K562 (cell line): Measurements from ENCODE around the gene NBDY. TPM values are rescaled to one million over a fixed set of nuclear protein-coding genes. Genes with fewer than 3 reads are reported as not detected.

ENCODE experiments used
- ATAC-seq: fragments of 200-7000 bp; cut with Tn5 transposase; 3 replicates; pipeline ENCODE4 v1.9.1; 2020; ENCODE audit warnings: moderate library complexity
- BruUV-seq: library from RNA; stranded (reverse); fragments of 400-500 nt; replicated peaks from 2 replicates; lab custom pipeline; 2021; lab: Mats Ljungman, UMichigan
- CTCF ChIA-PET: fragments of 300-600 bp; formaldehyde crosslinking; extraction: SDS; loops from one replicate; lab custom pipeline; 2021; ENCODE audit warnings: low intra/inter-chr PET ratio; lab: Yijun Ruan, JAX
- POLR2A ChIA-PET: fragments of 300-600, 350-650 bp; sonication (Branson Sonifier 250); formaldehyde crosslinking; extraction: SDS; loops from one replicate; lab custom pipeline; 2021; ENCODE audit warnings: antibody characterized with exemption, inconsistent platforms; lab: Yijun Ruan, JAX
- DNase-seq, 4 experiments: peaks; one replicate each; pipeline versions ENCODE4 v3.0.0 to v3.0.0-alpha.2; 2011 to 2018; ENCODE audit warnings: low spot score in 3 of 4, mixed read lengths in 3 of 4; ENCODE audit errors: extremely low read depth in 1 of 4
- FAIRE-seq: peaks from 2 replicates; lab custom pipeline; 2011; peaks lifted over from hg19 to GRCh38; lab: Jason Lieb, UNC
- H2AFZ ChIP-seq: 2 replicates; pipeline ENCODE4 v1.6.0; 2011; ENCODE audit warnings: low read depth, low read length, control low read depth, inconsistent platforms
- H3K27ac ChIP-seq: fragments of 200-600 bp; 3 replicates; pipeline ENCODE4 v1.8.0; 2011; ENCODE audit warnings: low read depth, mild to moderate bottlenecking, control low read depth, inconsistent platforms, low read length, moderate library complexity, mixed read lengths; ENCODE audit errors: extremely low read depth
- H3K27me3 ChIP-seq, 2 experiments: fragments of 300-600 bp in 1 of 2; 2 replicates in 1 of 2; 3 replicates in 1 of 2; pipeline versions ENCODE4 v1.6.0 to v1.8.0; 2011; ENCODE audit warnings: inconsistent platforms in 2 of 2, low read length in 2 of 2, mild to moderate bottlenecking in 1 of 2, mixed read lengths in 1 of 2, moderate library complexity in 1 of 2; ENCODE audit not compliant: control insufficient read depth in 2 of 2, insufficient read depth in 2 of 2
- H3K36me3 ChIP-seq: fragments of 300-600 bp; 3 replicates; pipeline ENCODE4 v1.8.0; 2011; ENCODE audit warnings: mild to moderate bottlenecking, low read length, inconsistent platforms; ENCODE audit not compliant: control insufficient read depth, insufficient read depth
- H3K4me1 ChIP-seq, 2 experiments: fragments of 200-600 bp in 1 of 2; replicated peaks in 1 of 2; 2 replicates in 1 of 2; 3 replicates in 1 of 2; pipeline versions ENCODE4 v1.5.1 to v1.8.0; 2011; ENCODE audit warnings: inconsistent platforms in 2 of 2, low read length in 2 of 2, mild to moderate bottlenecking in 1 of 2, mixed read lengths in 1 of 2, moderate library complexity in 1 of 2; ENCODE audit not compliant: control insufficient read depth in 2 of 2, insufficient read depth in 2 of 2
- H3K4me2 ChIP-seq: 2 replicates; pipeline ENCODE4 v1.6.1; 2011; ENCODE audit warnings: low read length, control low read depth, inconsistent platforms, mixed read lengths; ENCODE audit not compliant: insufficient read depth
- H3K4me3 ChIP-seq: fragments of 200-600 bp; sonication (generic), shearing (Covaris generic); 2 replicates; pipeline ENCODE4 v1.5.1; 2016; ENCODE audit warnings: control low read depth, inconsistent platforms
- H3K79me2 ChIP-seq: fragments of 200-600 bp; 3 replicates; pipeline ENCODE4 v1.8.0; 2011; ENCODE audit warnings: low read length, inconsistent platforms; ENCODE audit not compliant: control insufficient read depth, insufficient read depth
- H3K9ac ChIP-seq, 2 experiments: 2 replicates each; pipeline versions ENCODE4 v1.6.0 to v1.6.1; 2011; ENCODE audit warnings: low read depth in 2 of 2, low read length in 2 of 2, control low read depth in 1 of 2, inconsistent platforms in 1 of 2, mild to moderate bottlenecking in 1 of 2, mixed read lengths in 1 of 2; ENCODE audit not compliant: insufficient read depth in 1 of 2
- H3K9me1 ChIP-seq: one replicate; pipeline ENCODE4 v1.6.0; 2011; ENCODE audit warnings: inconsistent platforms, mild to moderate bottlenecking, low read length, moderate library complexity; ENCODE audit not compliant: control insufficient read depth, insufficient read depth
- H3K9me3 ChIP-seq: replicated peaks from 2 replicates; pipeline ENCODE4 v1.5.1; 2011; ENCODE audit warnings: low read depth, low read length, inconsistent platforms; ENCODE audit not compliant: control insufficient read depth, insufficient read depth
- H4K20me1 ChIP-seq: replicated peaks from 2 replicates; pipeline ENCODE4 v1.6.1; 2011; ENCODE audit warnings: low read length, inconsistent platforms, mixed read lengths; ENCODE audit not compliant: control insufficient read depth, insufficient read depth
- BCOR ChIP-seq: fragments of 450-650 bp; IDR thresholded peaks from 2 replicates; pipeline ENCODE4 v1.6.1; 2016
- BRF1 ChIP-seq: IDR thresholded peaks from 3 replicates; pipeline ENCODE4 v1.6.1; 2011; ENCODE audit warnings: borderline replicate concordance, mild to moderate bottlenecking; ENCODE audit not compliant: insufficient read length; ENCODE audit errors: extremely low read depth
- CBFA2T2 ChIP-seq: fragments of 450-650 bp; conservative IDR thresholded peaks from 2 replicates; pipeline ENCODE4 v1.6.1; 2017; ENCODE audit warnings: mild to moderate bottlenecking
- ELK1 ChIP-seq: sonication (generic); formaldehyde crosslinking; IDR thresholded peaks from 2 replicates; pipeline ENCODE4 v1.8.1; 2022; ENCODE audit warnings: missing genetic modification reagents
- FOXK1 ChIP-seq: sonication (generic); formaldehyde crosslinking; IDR thresholded peaks from 2 replicates; pipeline ENCODE4 v1.8.0; 2022; ENCODE audit warnings: missing genetic modification reagents, mild to moderate bottlenecking, borderline replicate concordance
- GABPA ChIP-seq: fragments of 200-800 bp; sonication (Bioruptor generic); conservative IDR thresholded peaks from 2 replicates; pipeline ENCODE4 v1.6.1; 2016; ENCODE audit warnings: low read depth, missing genetic modification characterization, missing compliant biosample characterization
- HNRNPUL1 ChIP-seq: fragments of 200-400 bp; formaldehyde crosslinking; IDR thresholded peaks from 2 replicates; pipeline ENCODE4 v1.6.1; 2017; ENCODE audit warnings: low read length
- KDM5B ChIP-seq: fragments of 200-600 bp; sonication (generic); IDR thresholded peaks from 2 replicates; pipeline ENCODE4 v1.6.1; 2012; ENCODE audit warnings: low read depth, mild to moderate bottlenecking, moderate library complexity, low read length, control low read depth, inconsistent platforms; ENCODE audit not compliant: insufficient replicate concordance
- NEUROD1 ChIP-seq: fragments of 150-350 bp; IDR thresholded peaks from 2 replicates; pipeline ENCODE4 v1.6.1; 2014; ENCODE audit warnings: borderline replicate concordance, low read length, low read depth; ENCODE audit not compliant: partially characterized antibody
- NR4A1 ChIP-seq, 2 experiments: fragments of 250-450 bp in 1 of 2; fragments of 450-650 bp in 1 of 2; sonication (Bioruptor Pico) in 1 of 2; IDR thresholded peaks; 2 replicates each; pipeline versions ENCODE4 v1.4.0 to v1.6.1; 2016 to 2020; ENCODE audit warnings: mild to moderate bottlenecking in 2 of 2, missing compliant biosample characterization in 1 of 2, missing genetic modification characterization in 1 of 2, moderate library complexity in 1 of 2
- POLR2AphosphoS5 ChIP-seq: IDR thresholded peaks from 2 replicates; pipeline ENCODE4 v1.6.1; 2011; ENCODE audit warnings: mild to moderate bottlenecking, low read depth, low read length, moderate library complexity; ENCODE audit not compliant: control insufficient read depth, insufficient read depth
- RBM17 ChIP-seq: fragments of 200-400 bp; formaldehyde crosslinking; IDR thresholded peaks from 2 replicates; pipeline ENCODE4 v1.6.1; 2017; ENCODE audit warnings: low read depth, mild to moderate bottlenecking, low read length, borderline replicate concordance
- RFX7 ChIP-seq: fragments of 250-450 bp; sonication (Bioruptor Pico); IDR thresholded peaks from 2 replicates; pipeline ENCODE4 v1.5.1; 2021; ENCODE audit warnings: mild to moderate bottlenecking
- THAP12 ChIP-seq: fragments of 250-450 bp; sonication (Bioruptor Pico); IDR thresholded peaks from 2 replicates; pipeline ENCODE4 v1.9.0; 2021; ENCODE audit warnings: mild to moderate bottlenecking, inconsistent platforms
- TRIM28 ChIP-seq: fragments of 450-650 bp; IDR thresholded peaks from 2 replicates; pipeline ENCODE4 v1.6.1; 2017
- XRCC5 ChIP-seq: fragments of 200-400 bp; formaldehyde crosslinking; IDR thresholded peaks from 2 replicates; pipeline ENCODE4 v1.6.1; 2017; ENCODE audit warnings: low read depth, mild to moderate bottlenecking, low read length
- ZBTB34 ChIP-seq: fragments of 250-450 bp; sonication (Bioruptor Pico); IDR thresholded peaks from 2 replicates; pipeline ENCODE4 v1.8.0; 2021; ENCODE audit warnings: mild to moderate bottlenecking, moderate library complexity
- ZFP36 ChIP-seq: fragments of 150-350 bp; IDR thresholded peaks from 2 replicates; pipeline ENCODE4 v1.6.1; 2018; ENCODE audit warnings: low read length, low read depth; ENCODE audit not compliant: partially characterized antibody
- ZNF354B ChIP-seq: fragments of 250-450 bp; sonication (Bioruptor Pico); IDR thresholded peaks from 2 replicates; pipeline ENCODE4 v1.4.0; 2020
- WGBS: fragments of 100-300 bp; shearing (Covaris generic); methylation state at CpG from one replicate; pipeline ENCODE4 v1.1.6; 2016; ENCODE audit warnings: low coverage, mixed read lengths; ENCODE audit not compliant: insufficient coverage; ENCODE audit errors: missing lambda C conversion rate; 5-methylcytosine and 5-hydroxymethylcytosine counted together
- in situ Hi-C: fragments of 300-500 bp; cut with MboI; formaldehyde crosslinking; loops from 4 replicates; pipeline ENCODE4 v1.15.0; 2018; ENCODE audit warnings: inconsistent platforms, mixed read lengths
- intact Hi-C: fragments of 100-400 bp; cut with micrococcal nuclease; formaldehyde crosslinking; loops from 2 replicates; pipeline ENCODE4 v1.14.2; 2022
- polyA plus RNA-seq, 8 experiments: library from polyadenylated mRNA; depleted of rRNA in 4 of 8; stranded (reverse) in 5 of 8; unstranded in 3 of 8; fragments of >200 nt; fragmentation: Nextera tagmentation in 2 of 8; fragmentation: Illumina TruSeq in 1 of 8; extraction: Ambion mirVana in 2 of 8; extraction: Trizol in 1 of 8; gene quantifications; 2 replicates each; pipeline versions ENCODE4 v1.2.1 to v1.2.3, GENCODE V29; 2011 to 2014; ENCODE audit warnings: inconsistent platforms in 1 of 8, missing spikeins in 1 of 8
- total RNA-seq, 7 experiments: library from RNA; depleted of rRNA in 6 of 7; stranded (reverse); fragments of >200 nt in 6 of 7; fragmentation: Illumina TruSeq in 2 of 7; extraction: Trizol in 2 of 7; gene quantifications; 2 replicates each; pipeline versions ENCODE4 v1.2.1 to v1.2.3, GENCODE V29; 2011 to 2021; ENCODE audit warnings: low replicate concordance in 1 of 7

NBDY gene
- total and polyA plus RNA-seq, 9 of the 15 experiments (the other 6 are each of a cell fraction or from before 2014, with no cell fraction given), result 1.00 to 24.7 (median 7.0) TPM

- CTCF ChIA-PET, result interaction anchor here (0.5 kb wide), 1 partner anchor 265 kb away, joined by 4 read pairs; no protein-coding TSS in a partner anchor
- H2AFZ ChIP-seq, result no peak overlapping the region
- FAIRE-seq, result no peak
Measured at GRCh38 chrX:56727531-56727930, 1.5 kb upstream of the NBDY start.

More at GRCh38 chrX:56727531-56727930, 1.5 kb upstream of the NBDY start:
- H3K4me1 ChIP-seq, result no peaks in the 10 kb centered on the region
- DNase-seq, result no peak
- H3K9me1 ChIP-seq, result no peaks in the 10 kb centered on the region
- no peaks in the 10 kb centered on the region for H3K79me2 ChIP-seq
- H3K4me3 ChIP-seq, result no peak overlapping the region
- WGBS, result 10% methylated on average over 3 of the region's 3 CpGs
- no peak overlapping the region for H3K9ac ChIP-seq
- intact Hi-C loops (no loop called here), in situ Hi-C loops (loop anchor here (25.0 kb wide), 1 partner anchor 1590 kb away; no protein-coding TSS in a partner anchor)
- H3K27ac ChIP-seq, result no peak overlapping the region
- BruUV-seq, result no TSS peak
- H3K36me3 ChIP-seq, result no peaks in the 10 kb centered on the region
- no peak for ATAC-seq
- no peaks in the 10 kb centered on the region for H3K9me3 ChIP-seq
- no peaks in the 10 kb centered on the region for H3K27me3 ChIP-seq
- TF ChIP-seq ZNF354B (CRISPR knock-in tag) (no peak), ZBTB34 (CRISPR knock-in tag) (no peak), NEUROD1 (no peak), RBM17 (no peak), BCOR (no peak), FOXK1 (CRISPR knock-in tag) (no peak), NR4A1 (CRISPR knock-in tag; IDR thresholded peaks at IDR 0.05) (no peak), NR4A1 (tag; IDR thresholded peaks at IDR 0.05) (no peak), GABPA (tag) (no peak), KDM5B (no peak), RFX7 (CRISPR knock-in tag) (no peak), TRIM28 (no peak), HNRNPUL1 (no peak), POLR2AphosphoS5 (no peak), THAP12 (CRISPR knock-in tag) (no peak), ELK1 (CRISPR knock-in tag) (no peak), ZFP36 (no peak), CBFA2T2 (no peak), XRCC5 (no peak), BRF1 (no peak)
- H3K4me2 ChIP-seq, result no peak overlapping the region
- H4K20me1 ChIP-seq, result no peaks in the 10 kb centered on the region
- POLR2A ChIA-PET, result no interaction called here
